Renal cortex interstitium (tissue), 11 donors: Measurements from ENCODE around the gene LAYN. TPM values are rescaled to one million over a fixed set of nuclear protein-coding genes. Genes with fewer than 3 reads are reported as not detected.

Experiments
- DNase-seq, 11 donors: peaks; one replicate each; pipeline ENCODE4 v3.0.0-alpha.2; 2013; ENCODE audit warnings: low read depth in 9 of 11, low spot score in 4 of 11; ENCODE audit errors: extremely low read depth in 1 of 11
- polyA plus RNA-seq, 3 donors: library from polyadenylated mRNA; unstranded; fragments of 120-200 nt; gene quantifications; one replicate each; pipeline ENCODE4 v1.2.1, GENCODE V29; 2013; ENCODE audit not compliant: insufficient read length in 3 of 3

The LAYN gene
- polyA plus RNA-seq, 3 donors: 6.6 to 8.3 (median 8.3) TPM

- DNase-seq: no peak
Measured at GRCh38 chr11:111526501-111526900, 14.0 kb upstream of the LAYN start.

DNA sequence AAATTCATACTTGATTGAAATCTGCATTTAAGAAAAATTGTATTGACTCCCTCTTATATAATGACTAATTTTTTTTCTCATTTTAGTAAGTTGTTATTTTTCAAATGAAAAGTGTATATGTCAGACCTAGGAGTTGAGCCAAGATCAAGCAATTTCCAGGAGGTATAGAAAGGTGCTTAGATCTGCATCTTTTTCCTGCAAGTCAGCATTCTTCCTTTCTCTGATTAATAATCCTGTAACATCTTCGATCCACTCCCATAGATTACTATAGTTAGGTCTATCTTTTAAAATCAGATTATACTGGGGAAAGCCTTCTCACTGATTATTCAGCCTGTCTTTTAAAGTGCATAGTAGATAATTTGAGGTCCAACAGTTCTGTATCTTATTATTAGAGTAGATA, 13.2 kb upstream of the LAYN start:
- DNase-seq: no peak

DNA sequence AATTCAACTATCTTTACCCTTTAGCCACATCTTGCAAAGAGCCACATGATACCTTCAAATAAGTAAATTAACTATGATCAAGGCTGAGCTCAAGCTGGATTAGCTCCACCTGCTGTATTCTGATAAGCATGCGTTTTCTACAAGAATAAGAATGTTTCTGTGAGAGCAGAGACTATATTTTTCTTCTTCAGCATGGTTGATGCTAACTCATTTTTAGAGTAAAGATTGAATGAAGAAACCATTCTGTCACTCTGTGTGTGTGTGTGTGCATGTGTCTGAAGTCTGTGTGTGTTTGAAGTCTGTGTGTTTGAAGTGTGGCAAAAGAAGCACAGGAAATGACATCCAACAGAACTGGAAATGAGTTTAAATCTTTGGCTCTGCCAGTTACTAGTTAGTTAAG, 12.0 kb upstream of the LAYN start:
- DNase-seq: no peak

- no peak for DNase-seq
Measured at GRCh38 chr11:111530091-111530490, 10.4 kb upstream of the LAYN start.

- DNase-seq: no peak
Measured at GRCh38 chr11:111531136-111531535, 9.4 kb upstream of the LAYN start.

DNA sequence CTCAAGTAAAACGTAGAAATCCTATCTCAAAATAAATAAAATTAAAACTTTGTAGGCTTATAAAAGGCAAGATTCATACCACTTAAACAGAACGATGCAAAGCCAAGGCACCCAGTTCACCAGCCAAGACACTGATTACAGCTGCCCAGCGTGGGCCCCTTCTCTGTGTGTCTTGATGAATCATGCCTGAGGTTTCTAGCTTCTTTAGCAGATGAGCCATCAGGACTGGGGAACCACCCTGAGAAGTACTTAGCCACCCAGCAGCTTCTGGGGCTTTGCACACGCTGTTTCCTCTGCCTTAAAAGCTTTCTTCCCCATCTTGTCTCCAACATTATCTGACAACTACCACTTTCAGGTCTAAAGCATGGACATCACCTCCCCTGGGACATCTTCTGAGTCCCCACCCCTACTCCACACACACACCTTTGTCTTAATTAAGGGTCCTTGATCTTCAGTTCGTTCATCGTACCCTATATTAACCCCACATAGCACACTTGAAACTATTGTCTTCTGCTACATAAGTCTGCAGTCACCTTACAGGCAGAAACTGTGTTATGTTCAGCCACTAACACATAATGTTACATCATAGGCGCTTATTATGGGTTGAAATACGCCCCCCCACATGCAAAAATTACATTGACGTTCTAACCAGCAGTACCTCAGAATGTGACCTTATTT, 8.7 kb upstream of the LAYN start:
- DNase-seq: no peak

GRCh38 chr11:111532365-111532709, 8.2 kb upstream of the LAYN start:
- no peak for DNase-seq

GRCh38 chr11:111535281-111535680, 5.2 kb upstream of the LAYN start:
- no peak for DNase-seq

DNA sequence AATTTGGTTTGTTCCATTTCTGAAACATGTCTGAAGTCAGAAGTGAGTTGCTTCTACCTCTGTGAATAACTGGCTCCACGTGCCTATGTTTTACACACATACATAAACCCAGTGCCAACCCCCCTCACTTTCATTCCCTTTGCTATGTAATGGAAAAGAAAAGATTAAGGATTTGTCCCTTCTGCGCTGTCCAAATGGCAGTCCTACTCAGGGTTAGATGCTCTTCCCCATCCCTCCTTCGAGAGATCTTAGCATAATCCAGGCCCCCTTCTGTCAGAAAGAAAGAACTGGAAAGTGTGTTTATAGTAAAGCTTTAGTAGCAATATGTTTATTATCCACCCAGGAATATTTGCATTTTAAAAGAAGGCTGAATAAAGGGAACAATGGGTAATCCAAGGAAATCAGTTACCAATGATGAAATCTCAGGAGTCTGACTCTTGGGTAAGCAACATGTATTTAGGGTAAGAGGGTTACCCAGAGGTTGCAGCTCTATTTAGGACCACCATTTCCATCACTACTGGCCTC, 3.1 kb upstream of the LAYN start:
- no peak for DNase-seq

DNA sequence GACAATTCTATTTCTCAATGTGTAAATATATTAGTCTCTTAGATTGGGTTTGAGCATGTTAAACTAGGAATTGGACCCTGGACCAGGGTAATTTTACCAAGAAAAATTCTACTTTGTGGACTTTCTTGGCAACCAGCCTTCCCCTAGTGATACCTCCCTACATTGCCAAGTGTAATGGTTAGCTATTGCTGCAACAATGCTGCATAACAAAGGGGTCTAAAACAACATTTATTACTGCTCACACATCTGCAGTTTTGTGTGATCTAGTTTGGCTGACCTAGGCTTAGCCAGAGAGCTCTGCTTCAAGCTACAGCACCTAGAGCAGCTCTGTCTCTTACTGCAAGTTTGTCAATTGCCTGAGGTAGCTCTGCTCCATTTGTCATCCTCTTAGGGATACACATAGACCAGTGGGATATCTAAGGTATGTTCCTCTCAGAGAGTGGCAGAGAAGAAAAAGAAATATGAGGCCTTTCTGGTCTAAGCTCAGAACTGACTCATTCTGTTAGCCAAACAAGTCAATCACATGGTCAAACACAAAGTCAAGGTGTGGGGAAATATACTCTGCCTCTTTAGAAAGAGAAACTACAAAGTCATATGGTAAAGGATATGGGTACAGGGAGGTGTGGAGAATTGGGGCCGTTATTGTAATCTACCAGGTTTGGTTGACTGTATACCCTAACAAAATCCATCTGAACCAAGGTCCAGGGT, 2.0 kb upstream of the LAYN start:
- no peak for DNase-seq

DNA sequence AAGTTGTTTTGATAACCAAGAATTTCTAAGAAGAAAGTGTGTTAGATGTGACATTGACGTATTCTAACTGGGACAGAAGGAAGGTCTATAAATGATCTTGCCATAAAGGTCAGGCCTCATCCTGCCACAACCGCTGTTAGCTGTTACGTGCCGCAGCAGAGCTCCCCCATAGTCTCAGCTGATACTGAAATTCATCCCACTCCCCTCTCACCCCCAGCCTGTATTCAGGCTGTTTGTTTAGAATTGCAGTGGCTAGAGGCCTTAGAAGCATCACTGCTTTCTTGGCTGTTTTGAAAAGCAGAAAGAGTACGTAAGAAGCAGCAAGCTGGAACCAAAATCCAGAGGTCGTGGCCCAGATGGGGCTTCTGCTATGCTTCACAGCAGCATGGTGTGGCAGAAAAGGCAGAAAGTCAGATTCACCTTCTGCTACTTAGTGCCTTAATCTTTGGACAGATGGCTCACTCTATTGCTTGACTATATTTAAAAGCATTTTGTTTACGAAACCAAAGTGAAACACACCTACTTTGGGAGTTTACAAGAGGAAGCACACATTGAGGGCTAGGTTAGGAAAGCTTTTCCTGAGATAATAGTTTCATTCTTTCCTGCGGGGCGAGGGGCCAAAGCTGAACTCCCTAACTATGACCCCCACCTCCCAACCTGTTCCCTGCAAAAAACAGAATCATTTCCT, 950 bp upstream of the LAYN start:
- no peak for DNase-seq

GRCh38 chr11:111540937-111541253, 375 bp downstream of the LAYN start:
- peak in 1 of 11 donors; percentile 23 for DNase-seq

GRCh38 chr11:111541254-111542061, 938 bp downstream of the LAYN start:
- DNase-seq: peak in 5 of 11 donors; percentile 20 to 37 (median 29)

GRCh38 chr11:111542606-111543275, 2.2 kb downstream of the LAYN start:
- no peak for DNase-seq

DNA sequence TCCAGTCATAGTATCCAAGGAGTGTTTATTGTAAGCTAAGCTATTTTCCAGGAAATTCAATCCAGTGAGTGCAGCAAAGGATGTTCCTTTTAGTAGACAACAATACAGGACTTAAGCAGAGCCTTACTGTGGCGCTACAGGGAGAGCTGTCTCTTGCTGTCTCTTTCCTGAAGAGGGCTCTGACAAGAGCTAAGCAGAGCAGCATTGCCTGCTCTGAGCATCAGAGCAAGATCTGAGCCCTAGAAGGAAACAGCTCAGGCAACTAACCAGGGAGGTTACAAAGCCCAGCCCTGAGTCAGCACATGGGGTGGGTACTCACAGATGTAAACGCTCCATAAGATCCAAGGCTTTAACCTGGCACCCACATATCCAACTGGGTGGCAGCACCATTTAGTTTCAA, 8.0 kb downstream of the LAYN start:
- no peak for DNase-seq

GRCh38 chr11:111549196-111549868, 8.8 kb downstream of the LAYN start:
- DNase-seq: no peak

DNA sequence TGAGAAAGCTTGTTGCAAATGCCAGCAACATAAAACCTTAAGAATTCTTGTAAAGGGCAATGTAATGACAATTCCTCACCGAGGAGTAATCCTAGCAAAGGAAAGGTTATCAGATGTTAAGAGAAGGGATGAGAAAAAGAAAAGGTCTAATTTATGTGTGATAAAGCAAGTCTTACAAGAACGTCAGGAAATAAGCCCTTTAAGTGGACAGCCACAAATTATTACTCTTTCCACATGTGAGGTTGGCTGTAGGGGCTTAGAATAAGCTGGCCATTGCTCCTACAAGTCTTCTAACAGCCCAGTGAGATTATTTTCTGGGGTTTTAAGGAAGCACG, 9.3 kb downstream of the LAYN start:
- DNase-seq: no peak

DNA sequence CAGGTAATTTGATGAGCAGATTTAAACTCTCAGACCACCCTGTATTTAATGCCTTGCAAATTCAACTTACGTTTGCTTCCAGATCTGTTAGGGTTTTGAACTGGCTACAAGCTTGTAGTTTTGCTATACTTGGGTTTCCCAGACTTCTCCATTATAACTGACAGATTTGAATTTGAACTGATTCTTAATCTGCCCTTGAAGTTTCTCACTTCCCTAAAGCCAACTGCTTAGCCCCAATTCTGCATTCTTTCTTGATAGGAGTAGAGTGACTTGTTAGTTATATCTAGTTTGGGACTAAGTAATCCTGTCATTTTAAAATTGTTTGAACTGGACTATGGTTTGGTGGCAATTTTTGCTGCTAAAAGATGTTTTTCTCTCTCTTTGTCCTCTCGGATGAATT, 9.7 kb downstream of the LAYN start:
- DNase-seq: no peak

DNA sequence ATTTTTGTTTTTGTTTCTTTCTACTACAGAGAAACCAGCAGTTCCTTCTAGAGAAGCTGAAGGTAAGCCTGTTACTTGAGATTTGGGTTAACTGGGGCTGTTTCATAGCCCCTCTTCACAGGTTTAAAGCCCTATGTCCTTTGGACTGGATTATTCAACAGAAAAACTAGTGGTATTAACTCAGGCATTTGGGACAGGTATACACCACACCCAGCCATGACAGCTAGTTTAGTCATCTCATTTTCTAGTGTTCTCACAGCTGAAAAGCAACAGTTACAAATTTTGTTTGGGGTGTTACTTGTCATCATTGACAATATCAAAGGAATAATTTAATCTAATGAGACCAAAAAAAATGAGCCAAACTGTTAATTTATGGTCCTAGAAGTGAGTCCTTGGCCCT, 14.0 kb downstream of the LAYN start:
- no peak for DNase-seq
